ENCODE data around the gene IMMP2L.
"Not testable (repeated sequence)": the region's sequence is repeated elsewhere in the genome, so short reads cannot be mapped to it uniquely, and the experiment has no call there.

Gene IMMP2L

DNA sequence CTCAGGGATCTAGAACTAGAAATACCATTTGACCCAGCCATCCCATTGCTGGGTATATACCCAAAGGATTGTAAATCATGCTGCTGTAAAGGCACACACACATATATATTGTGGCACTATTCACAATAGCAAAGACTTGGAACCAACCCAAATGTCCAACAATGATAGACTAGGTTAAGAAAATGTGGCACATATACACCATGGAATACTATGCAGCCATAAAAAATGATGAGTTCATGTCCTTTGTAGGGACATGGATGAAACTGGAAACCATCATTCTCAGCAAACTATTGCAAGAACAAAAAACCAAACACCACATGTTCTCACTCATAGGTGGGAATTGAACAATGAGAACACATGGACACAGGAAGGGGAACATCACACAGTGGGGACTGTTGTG, 56.9 kb downstream of the IMMP2L start:
- DNase-seq: not testable (repeated sequence)

DNA sequence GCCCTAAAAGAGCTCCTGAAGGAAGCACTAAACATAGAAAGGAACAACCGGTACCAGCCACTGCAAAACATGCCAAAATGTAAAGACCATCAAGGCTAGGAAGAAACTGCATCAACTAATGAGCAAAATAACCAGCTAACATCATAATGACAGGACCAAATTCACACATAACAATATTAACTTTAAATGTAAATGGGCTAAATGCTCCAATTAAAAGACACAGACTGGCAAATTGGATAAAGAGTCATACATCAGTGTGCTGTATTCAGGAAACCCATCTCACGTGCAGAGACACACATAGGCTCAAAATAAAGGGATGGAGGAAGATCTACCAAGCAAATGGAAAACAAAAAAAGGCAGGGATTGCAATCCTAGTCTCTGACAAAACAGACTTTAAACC, 60.5 kb downstream of the IMMP2L start:
- DNase-seq: not testable (repeated sequence)

DNA sequence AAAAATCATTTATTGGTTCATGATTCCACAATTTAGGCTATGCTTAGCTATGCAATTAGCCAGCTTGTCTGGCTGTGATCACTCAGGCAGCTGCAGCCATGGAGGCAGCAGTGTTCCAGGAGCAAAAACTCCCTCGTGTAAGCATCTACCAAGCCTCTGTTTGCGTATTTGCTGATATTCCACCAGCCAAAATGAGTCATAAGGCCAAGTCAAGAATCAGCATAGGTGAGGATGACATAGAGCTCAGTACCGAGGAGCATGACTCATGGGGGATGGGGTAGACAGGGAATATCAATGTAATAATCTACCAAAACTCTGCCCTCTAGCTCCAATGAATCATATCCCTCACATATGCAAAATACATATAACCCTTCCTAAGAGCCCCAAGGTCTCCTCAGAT, 63.3 kb downstream of the IMMP2L start:
- no peak for DNase-seq

DNA sequence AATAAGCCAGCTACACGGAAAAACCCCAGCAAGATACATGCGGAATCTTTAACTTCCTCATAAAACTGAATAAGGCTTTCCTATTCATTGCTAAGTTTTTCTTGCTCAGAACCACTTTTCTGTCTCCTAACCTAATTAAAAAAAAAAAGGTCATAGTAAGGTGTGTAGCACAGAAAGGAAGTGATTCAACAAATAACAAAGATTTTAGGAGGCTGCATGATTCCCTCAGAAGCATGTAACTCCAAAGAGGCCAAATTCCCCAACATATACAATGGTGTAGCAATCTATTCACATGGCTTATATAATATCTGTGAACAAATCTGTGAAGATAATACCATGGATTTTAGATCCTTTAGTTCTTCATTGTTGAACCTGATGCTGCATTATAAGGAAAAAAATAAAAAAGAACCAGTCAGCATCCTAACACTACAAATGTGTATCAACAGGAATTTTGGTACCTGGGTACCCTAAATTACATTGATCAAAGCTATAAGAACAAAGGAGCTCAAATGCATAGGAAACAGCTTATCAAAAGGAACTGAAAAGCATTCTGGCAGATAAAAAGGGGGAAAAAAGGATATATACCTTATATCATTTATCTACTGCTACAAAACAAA, 63.8 kb downstream of the IMMP2L start:
- DNase-seq: no peak

GRCh38 chr7:111495173-111495810, 67.0 kb downstream of the IMMP2L start:
- DNase-seq: no peak

DNA sequence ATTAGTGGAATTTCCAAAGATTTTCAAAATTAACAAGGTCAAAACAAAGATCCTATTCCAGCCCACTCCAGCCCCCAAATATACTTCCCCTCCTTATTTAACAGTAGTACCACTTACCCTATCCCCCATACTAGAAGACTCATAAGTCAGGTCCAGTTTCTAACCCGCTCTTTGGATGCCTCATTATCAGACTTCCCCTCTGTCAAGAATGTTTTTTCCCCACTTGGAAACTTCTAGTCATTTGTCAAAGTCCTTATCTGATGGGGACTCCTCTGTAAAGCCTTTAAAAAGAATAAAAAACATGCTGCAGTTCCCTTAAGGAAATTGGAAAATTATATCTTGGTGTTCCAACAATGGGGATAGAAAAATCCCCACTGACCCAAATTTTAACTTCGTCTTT, 70.1 kb downstream of the IMMP2L start:
- DNase-seq: no peak

- DNase-seq: no peak
These were observed 75.7 kb downstream of the IMMP2L start for GRCh38 chr7:111486472-111487142.

DNA sequence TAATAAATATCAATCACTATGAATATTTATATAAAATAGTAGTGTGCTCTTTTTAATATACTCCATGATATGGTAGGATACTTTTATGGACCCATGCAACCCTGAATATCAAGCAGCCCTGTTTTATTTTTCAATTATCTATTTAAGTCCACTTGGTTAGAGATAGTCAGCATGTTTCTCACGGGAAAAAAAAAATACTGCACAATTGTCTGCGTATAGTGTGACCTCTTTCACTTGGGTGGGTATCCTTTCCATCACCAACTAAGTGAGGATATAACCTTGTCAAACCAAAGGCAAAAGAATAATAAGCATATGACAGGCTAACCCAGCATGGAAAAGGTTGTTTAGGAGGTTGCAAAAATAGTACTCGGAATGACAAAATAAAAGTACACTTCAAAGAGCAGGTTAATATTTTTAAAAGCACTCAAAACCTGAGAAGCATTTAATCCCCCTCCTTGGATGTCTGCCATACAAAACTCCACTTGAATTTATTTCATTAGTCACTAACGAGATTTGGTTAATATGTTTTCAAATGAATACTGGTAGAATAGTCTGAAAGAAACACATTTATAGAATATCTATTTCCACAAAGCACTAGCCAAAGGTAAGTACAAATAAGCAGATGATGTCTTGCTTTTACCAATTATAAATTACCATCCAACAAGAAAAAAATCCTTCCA, 76.5 kb downstream of the IMMP2L start:
- DNase-seq: no peak

DNA sequence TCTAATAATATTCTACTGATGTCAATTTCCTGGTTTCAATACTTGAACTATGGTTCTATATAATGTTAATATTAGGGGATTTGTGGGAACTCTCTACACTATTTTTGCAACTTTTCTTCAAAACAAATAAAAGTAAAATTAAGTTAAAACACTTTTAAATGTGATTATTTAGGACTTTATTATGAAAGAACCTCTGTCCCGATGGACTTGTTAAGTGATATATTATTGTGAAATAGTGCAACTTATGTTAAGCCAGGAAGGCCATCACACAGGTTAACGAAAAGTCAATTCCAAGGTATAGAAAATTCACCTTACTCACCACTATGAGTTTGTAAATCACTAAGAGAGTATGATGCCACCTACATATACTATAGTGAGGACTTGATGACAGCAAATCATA, 79.2 kb downstream of the IMMP2L start:
- no peak for DNase-seq

DNA sequence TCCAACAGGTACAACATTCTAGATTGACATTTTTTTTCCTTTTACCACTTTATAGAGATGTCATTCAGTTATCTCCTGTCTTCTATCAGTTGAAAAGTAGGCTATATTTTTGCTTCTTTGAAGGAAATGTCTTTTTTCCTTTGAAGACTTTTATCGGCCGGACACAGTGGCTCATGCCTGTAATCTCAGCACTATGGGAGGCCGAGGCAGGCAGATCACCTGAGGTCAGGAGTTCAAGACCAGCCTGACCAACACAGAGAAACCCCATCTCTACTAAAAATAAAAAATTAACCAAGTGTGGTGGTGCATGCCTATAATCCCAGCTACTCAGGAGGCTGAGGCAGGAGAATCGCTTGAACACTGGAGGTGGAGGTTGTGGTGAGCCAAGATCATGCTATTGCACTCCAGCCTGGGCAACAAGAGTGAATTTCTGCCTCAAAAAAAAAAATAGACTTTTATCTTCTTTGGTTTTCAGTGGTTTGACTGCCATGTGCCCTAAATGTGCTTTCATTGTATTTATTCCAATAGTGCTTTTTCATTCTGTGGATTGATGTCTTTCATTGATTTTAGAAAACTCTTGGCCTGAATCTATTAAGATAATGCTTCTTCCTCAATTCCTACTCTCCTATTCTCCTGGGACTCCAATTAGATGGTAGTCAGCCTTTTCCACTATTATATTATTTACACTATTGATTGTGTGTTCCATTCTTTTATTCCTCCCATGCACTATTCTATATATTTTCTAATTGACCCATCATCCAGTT, 84.6 kb downstream of the IMMP2L start:
- DNase-seq: no peak

DNA sequence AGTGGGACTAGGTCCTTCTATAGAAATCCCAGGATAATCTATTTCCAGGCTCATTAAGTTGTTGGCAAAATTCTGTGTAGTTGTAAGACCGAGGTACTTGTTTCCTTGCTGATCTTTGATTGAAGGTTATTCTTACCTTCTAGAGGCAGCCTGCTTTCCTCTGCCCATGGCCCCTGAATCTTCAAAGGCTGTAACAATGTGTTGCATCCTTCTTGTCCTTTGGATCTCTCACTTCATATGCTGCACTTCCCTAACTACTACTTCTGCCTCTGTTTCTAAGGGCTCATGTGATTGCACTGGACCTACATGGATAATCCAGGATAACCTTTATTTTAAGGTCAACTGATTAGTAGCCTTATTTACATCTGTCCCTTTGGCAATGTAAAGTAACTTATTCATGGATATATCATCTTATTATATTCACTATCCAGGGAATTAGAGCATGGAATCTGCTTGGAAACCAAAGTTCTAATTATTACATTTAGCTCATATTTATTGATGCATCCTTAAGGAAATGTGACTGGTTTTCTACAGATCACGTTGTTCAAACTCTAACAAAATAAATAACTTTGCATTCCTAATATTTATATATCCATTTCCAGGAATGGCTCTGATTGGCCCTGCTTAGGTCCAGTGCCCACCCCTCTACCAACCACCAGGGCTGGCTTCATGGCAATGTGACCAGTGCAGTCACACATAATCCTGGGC, 85.6 kb downstream of the IMMP2L start:
- DNase-seq: no peak

GRCh38 chr7:111475959-111476358, 86.3 kb downstream of the IMMP2L start:
- DNase-seq: no peak

DNA sequence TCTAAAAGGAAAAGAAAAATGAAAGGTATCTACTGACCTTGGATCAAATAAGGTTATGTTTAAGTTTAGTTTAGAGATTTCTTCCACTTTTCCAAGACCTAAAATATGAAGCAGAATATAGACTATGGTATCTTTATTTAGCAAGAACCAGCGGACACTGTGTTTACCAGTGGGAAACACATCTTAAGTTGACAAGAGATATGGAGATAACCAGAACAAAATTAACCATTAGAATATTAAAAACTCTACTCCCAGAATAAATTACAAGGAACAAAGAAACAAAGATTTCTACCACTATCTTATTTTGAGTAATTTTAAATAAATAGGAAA, 86.9 kb downstream of the IMMP2L start:
- no peak for DNase-seq

DNA sequence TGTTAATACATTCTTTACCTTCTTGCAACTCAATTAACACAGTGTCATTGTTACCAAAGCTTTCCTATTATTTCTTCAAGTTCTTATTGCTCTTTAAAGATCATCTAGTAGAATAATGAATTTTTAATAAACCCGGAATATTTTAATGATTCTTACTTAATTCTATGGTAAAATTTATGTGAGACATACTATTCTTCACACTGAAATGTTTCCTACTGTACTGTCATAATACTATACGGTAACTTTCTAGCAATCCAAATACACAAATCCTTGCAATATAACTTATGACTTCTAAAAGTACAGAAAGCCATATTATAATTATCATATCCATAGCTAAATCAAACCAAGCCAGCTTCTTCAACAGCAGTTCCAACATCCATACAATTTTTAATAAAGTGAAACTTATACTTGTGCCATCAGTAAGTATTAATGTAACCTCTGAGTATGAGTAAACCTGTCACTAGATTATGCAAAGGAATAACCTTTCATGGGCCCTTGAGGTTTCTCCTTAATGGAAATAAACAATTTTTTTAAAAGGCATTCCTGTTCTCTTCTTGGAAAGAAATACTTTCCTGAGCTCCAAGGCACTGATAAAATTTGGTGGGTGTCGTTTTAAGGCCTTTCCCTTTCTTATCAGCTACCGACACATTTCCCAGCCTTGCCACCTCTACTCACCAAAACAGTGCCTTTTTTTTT, 87.4 kb downstream of the IMMP2L start:
- no peak for DNase-seq

DNA sequence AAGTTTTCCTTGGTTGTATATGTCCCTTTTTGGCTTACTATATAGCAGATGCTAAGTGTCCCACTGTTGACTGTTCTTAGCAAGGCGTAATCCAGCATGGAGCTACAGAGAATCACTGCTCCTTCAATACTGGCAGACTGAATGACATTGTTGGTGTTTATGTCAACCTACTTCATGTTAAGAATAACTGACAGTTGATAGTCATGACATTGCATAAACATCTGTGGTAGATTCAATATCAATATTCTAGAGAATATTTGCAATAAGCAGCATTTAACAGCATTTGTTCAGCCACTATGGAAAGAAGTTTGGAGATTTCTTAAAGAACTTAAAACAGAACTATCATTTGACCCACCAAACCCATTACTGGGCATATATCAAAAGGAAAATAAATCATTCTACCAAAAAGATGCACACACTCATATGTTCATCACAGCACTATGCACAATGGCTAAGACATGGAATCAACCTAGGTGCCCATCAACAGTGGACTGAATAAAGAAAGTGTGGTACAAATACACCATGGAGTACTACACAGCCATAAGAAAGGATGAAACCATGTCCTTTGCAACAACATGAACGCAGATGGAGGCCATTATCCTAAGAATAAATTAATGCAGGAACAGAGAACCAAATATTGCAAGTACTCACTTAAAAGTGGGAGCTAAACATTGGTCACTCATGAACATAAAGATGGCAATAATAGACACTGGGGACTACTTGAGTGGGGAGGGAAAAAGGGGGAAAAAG, 88.7 kb downstream of the IMMP2L start:
- DNase-seq: no peak

GRCh38 chr7:111470998-111471397, 91.3 kb downstream of the IMMP2L start:
- no peak for DNase-seq

GRCh38 chr7:111469894-111470293, 92.4 kb downstream of the IMMP2L start:
- not testable (repeated sequence) for DNase-seq

DNA sequence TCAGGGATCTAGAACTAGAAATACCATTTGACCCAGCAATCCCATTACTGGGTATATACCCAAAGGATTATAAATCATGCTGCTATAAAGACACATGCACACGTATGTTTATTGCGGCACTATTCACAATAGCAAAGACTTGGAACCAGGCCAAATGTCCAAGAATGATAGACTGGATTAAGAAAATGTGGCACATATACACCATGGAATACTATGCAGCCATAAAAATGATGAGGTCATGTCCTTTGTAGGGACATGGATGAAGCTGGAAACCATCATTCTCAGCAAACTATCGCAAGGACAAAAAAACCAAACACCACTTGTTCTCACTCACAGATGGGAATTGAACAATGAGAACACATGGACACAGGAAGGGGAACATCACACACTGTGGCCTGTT, 96.5 kb downstream of the IMMP2L start:
- DNase-seq: not testable (repeated sequence)

GRCh38 chr7:111460695-111461094, 101.6 kb downstream of the IMMP2L start:
- DNase-seq: no peak

DNA sequence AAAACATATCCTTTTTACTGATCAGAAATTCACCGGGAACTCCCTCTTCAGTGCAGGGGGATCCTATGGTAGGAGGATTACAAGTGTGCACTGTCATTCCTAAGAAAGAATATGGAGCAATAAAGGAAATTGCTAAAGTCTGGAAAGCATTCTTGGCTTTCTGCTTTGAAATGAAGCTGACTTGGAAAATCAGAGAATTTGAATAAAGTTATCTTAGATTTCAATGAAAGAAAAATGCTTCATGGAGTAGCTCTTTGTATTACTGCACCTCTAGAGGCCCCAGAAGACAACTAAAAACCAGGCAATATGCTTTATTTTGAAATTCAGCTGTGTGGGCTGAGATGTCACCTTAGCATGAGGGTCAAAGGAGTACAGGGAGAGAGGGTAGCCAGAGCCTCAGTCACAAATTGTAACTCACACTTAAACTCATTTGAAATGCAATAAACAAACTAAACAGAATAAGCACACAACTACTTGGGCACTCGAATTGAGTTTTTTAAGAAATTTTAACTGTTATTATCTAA, 102.5 kb downstream of the IMMP2L start:
- no peak for DNase-seq
